ENCODE data around the gene IL1R2.

GRCh38 chr2:101981504-101981903, 10.3 kb upstream of the IL1R2 start:
- TF ChIP-seq KDM4B (IDR thresholded peaks at IDR 0.05; ENCODE audit: borderline replicate concordance in 2 of 2, low read depth in 1 of 2), result no peak
- no peak for TF ChIP-seq SMARCC2 (IDR thresholded peaks at IDR 0.05; ENCODE audit: low read depth)
- TF ChIP-seq ELF4 (CRISPR knock-in tag; IDR thresholded peaks at IDR 0.05), result no peak

Measured in K562 (cell line).